Bladder microvascular endothelial cell (primary cell): Measurements from ENCODE around the gene RNF11. TPM values are rescaled to one million over a fixed set of nuclear protein-coding genes. Genes with fewer than 3 reads are reported as not detected.

Experiments
- total RNA-seq: library from RNA; depleted of rRNA; stranded (reverse); fragments of >200 nt; gene quantifications from 2 replicates; pipeline ENCODE4 v1.2.3, GENCODE V29; 2014

Gene RNF11, protein sequence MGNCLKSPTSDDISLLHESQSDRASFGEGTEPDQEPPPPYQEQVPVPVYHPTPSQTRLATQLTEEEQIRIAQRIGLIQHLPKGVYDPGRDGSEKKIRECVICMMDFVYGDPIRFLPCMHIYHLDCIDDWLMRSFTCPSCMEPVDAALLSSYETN
- total RNA-seq: 64.4 and 141 TPM in 2 replicates

GRCh38 chr1:51235673-51236530 is at the start of gene RNF11:
RNF11 (plus strand) TSS chr1:51236273; CDS start chr1:51236757, 484 bp downstream.

Other genes with a start within 250 kb of the RNF11 start
- not detected in 2 replicates for gene C1orf185, start 134.0 kb upstream of the RNF11 start, total RNA-seq
- gene TTC39A, start 94.3 kb downstream of the RNF11 start, total RNA-seq: 0.94 and 0.97 TPM in 2 replicates